Measurements from ENCODE around the gene SLC44A3.

Gene SLC44A3, protein sequence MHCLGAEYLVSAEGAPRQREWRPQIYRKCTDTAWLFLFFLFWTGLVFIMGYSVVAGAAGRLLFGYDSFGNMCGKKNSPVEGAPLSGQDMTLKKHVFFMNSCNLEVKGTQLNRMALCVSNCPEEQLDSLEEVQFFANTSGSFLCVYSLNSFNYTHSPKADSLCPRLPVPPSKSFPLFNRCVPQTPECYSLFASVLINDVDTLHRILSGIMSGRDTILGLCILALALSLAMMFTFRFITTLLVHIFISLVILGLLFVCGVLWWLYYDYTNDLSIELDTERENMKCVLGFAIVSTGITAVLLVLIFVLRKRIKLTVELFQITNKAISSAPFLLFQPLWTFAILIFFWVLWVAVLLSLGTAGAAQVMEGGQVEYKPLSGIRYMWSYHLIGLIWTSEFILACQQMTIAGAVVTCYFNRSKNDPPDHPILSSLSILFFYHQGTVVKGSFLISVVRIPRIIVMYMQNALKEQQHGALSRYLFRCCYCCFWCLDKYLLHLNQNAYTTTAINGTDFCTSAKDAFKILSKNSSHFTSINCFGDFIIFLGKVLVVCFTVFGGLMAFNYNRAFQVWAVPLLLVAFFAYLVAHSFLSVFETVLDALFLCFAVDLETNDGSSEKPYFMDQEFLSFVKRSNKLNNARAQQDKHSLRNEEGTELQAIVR
- 0 to 0.49 (median 0.18) reads per million in 4 experiments for total RNA-seq

DNA sequence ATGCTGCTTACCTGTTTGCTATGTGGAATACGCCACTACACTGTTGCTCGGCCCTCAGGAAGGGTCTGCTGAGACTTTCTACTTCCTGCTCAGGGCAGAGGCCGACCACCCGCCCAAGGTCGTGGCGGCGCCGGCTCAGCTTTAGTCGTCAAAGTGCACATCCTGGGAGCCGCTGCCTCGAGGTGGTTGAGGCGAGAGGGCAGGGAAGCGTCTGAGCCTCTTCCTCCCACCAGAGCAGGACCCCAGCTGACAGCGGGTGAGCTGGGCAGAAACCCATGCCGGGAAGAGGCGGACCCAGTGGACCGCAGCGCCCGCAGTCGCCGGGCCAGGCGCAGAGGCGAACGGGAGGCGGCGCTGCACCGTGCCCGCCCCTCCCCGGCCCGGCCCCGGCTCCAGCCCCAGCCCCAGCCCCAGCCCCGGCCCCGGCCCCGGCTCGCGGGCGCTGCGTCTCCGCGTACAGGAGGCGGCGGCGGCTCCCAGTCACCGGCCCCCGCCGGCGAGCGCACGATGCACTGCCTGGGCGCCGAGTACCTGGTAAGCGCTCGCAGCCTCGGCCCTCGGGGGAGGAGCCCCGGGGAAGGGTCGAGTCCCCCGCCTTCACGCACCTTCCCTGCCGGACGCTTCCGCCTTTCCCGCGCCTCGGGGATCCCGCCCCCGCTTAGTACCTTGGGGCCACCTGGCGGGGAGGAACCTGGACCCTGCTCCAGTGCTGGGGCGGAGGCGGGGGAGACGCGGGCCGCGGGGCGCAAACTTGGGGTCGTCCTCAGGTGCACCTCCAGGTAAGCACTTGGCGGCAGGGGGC lies at the start of gene SLC44A3:
TSS of gene SLC44A3 (plus strand) at position 413 of the 802 bp plus-strand sequence. CDS start at position 508, 95 bp downstream.
- DNase-seq: no peak

DNA sequence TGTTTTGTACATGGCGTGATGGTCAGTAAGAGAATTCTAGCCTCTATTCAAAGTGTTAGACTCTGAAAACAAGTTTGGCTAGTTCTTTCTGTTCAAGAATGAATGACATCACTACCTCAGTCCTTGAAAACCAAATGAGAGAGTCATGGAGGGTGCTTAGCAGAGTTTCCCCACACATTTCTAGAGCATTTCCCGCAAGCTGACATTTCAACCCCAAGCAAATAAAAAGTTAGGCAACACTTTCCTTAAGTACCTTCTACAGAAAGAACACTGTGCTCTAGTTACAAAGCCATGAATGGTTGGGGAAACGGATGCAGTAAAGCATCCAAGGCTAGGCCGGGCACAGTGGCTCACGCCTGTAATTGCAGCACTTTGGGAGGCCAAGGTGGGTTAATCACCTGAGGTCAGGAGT lies 47.9 kb upstream of the SLC44A3 start:
- DNase-seq: no peak

DNA sequence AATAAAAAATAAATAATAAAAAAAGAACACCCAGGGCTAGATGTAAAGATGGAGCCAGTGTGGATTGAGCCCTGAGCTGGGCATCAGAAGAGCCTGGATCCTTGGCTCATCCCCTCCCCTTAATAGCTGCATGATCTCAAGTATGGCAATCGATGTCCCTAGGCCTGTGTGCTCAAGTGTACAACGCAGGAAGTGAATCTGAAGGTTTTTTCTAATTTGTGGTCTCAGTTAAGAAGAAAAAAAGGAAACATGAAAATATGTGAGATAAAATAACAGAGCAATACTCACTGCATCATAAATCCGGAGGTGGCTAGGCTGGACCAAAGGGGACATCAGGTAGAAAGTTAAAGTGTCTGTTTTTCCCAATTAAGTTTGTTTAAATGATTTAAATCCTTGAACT lies 47.3 kb upstream of the SLC44A3 start:
- no peak for DNase-seq

DNA sequence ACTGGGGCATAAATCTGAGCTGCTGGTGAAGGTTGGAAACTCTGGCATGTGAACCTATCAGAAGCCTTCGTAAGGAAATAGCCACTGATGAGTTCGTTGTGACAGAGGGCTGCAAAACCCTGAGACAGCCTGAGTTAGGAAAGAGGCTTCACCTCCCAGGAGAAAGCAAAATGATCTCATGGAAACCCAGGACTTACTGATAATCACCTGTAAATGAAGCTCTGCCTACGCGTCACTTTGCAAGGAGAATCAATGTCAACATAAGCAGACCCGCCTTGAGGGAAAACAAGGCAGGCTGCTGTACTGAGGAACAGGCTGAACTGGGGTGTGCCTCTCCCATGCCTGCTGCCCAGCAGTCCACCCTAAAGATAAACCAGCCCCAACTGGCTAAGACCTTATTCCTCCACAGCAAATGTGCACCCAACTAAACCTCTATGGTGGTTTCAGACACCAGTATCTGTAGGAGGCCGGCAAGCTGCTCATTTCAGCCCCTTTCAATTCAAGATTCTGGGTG lies 46.8 kb upstream of the SLC44A3 start:
- DNase-seq: no peak

DNA sequence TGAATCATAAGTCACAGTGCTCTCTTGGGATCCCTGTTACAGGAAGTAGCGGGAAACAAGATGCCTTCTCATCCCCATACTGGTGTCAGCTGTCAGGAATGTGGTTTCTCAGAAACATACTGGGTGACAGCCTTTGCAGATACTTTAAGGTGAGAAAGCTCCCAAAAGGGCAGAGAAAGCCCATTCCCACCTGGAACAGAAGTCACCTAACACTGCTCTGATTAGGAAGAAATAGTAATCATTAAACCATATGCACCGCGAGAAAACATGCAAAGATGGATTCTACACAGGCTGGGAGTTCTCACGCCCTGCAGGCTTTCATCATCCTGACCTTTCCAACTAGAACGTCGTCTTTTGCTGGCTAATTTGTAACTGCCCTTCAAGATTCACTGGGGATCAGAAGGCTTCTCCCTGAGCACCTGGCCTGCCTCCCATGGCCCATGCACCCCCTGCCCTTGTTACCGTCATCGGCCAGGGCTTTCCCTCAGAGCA lies 46.2 kb upstream of the SLC44A3 start:
- no peak for DNase-seq

DNA sequence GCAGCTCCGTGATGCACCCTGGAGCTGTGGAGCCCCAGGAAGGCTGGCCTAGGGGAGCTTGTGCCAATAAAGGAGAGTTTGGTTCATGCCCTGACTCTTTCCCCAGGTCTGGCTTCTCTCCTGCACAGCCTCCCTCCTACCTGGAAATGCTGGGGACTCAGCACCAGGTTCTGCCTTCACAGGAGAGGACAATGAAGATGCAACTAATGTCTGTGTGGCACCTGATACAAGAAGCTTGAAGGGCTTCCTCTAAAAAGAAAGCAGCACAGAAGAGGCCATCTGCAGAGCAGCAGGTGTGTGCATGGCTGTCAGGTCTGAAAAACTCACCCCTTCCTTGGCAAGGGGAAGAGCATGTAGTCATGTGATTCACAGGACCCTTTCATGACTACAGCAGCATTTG lies 43.7 kb upstream of the SLC44A3 start:
- no peak for DNase-seq

DNA sequence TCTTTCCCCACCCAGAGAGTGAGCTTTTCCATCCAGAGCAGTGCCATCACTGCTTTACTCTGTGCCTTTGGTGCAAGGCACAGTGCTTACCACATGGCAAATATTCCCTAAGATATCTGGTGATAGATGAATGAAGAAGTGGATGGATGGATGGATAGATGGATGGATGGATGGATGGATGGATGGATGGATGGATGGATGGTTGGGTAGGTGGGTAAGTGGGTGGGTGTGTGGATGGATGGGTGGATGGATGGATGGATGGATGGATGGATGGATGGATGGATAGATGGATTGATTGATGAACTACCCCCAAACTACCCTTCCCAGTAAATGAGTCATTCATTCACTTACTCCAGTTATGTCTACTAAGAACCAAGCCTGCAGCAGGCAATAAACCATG lies 42.9 kb upstream of the SLC44A3 start:
- no peak for DNase-seq

DNA sequence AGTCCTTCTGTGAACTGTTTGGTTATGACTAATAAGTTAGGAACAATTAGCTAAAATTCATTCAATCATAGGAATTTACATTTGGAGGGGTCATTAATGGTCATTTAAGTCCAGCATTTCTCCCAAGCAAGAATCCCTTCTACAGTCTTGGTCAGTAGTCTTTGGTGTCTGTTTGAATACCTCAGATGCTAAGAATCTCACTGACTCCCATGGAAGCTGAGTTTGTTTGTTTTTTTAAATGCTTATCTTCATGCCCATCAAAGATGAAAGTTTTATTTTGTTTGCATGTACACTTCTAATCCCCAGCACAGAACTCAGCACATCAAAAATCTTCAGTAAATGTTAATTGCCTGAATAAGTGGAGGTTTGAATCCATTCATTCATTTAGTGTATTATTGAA lies 41.3 kb upstream of the SLC44A3 start:
- no peak for DNase-seq

DNA sequence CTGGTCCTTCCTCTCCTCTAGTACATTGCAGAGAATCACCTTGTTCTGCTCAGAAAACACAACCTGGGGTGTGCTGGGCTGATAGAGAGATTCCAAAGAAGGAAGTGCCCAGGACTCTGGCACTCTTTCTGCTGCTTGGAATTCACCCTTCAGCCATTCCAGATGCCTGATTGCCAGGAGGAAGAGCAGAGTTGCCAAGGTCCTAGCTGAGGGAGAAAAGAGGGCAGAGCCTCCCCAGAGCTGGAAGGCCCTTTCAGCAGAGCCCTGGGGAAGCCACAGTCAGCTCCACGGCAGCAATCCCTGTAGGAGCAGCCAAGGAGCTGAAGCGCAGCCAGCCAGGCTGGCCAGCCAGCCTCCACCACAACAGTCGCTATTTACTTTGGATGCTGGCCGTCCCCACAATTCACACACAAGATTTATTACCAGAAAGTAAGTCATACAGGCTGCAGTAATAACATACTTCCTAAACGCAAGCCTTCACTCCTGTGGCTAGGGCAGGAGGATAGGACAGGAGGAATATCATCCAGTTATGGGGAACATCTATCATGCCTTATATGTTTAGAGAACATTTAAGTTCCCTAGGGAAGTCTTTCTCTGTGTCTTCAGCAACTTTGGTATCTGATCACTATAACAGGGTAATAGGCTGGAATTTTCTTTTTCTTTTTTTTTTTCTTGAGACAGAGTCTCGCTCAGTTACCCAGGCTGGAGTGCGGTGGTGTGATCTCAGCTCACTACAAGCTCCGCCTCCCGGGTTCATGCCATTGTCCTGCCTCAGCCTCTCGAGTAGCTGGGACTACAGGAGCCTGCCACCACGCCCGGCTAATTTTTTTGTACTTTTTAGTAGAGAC lies 36.6 kb upstream of the SLC44A3 start:
- no peak for DNase-seq

DNA sequence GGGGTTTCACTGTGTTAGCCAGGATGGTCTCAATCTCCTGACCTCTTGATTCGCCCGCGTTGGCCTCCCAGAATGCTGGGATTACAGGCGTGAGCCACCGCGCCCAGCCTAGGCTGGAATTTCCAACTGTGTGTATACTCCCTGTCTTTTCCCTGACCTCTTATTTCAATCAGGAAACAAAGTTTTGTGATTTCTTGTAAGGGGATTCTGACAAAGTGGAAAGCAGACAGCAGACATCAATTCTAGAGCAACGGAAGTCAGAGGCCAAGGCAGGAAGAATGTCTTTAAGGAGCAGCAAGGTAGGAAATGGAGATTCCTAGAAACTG lies 36.0 kb upstream of the SLC44A3 start:
- DNase-seq: no peak

DNA sequence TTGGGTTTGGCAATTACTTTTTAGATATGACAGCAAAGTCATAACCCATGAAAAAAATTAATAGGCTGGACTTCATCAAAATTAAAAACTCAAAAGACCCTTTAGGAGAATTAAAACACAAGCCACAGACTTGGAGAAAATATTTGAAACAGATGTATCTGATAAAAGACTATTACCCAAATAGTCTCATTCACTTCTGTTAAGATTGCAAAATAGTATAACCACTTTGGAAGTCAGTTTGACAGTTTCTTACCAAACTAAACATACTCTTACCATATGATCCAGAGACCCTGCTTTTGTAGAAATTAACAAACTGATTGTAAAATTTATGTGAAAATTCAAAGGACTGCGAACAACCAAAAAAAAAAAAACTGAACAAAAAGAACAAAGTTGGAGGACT lies 32.5 kb upstream of the SLC44A3 start:
- no peak for DNase-seq

DNA sequence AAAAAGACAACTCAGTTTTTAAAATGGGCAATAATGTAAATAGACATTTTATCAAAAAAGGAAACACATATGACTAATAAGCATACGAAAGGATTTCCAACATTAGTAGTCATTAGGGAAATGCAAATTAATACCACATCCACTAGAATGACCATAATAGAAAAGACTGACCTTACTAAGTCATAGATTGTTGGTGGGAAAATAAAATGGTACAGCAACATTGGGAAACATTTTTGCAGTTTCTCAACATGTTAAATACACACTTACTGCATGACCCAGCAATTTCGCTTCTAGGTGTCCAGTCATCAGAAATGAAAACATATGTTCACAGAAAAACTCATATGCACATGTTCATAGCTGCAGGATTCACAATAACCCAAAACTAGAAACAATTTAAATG lies 29.9 kb upstream of the SLC44A3 start:
- DNase-seq: no peak

DNA sequence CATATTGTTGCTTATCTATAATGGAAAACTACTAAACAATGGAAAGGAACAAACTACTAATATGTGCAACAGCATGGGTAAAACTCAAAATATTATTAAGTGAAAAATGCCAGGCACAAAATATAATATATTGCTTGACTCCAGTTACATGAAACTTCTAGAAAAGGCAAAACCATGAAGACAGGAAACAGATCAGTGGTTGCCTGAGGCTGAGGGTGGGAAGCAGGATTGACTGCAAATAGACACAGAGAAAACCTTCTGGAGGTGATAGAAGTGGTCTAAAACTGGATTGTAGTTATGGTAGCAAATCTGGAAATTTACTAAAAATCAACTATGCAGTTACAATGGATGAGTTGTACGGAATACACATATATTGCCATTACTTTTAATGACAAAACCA lies 29.5 kb upstream of the SLC44A3 start:
- no peak for DNase-seq

DNA sequence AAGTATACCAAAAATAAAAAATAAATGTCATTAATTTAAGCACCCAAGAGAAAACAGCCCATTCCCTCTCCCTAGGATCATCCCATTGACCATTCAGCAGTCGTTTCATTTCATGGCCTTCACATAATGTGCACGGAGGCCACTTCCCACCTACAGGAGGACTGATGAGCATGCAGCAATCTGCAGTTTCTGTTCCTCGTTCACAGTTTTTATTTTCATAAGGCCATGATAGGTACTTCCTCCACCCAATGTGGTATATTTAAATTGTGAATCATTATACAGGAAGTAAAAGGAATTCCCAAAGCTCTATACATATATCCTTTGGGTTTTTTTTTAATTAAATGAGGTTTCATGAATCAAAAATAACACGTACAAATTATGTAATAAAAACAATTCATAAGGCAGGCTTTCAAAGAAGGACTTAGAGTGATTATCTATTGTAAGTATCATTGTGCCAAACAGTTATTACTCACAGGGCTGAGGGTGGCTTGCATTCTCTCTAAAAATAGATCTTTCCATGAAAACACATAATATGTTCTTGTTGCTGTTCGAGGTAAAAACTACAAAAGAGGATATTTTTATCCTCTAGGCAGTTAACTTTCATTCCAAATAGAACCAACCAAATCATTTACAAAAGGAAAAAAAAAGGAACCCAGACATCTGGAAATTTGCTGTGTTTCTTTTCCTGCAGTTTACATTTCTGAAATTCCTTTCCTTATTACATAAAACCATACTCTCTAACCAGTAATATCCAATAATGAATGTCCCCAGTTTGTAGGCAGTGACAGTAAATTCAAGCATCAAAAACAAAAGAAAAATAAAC lies 27.5 kb upstream of the SLC44A3 start:
- no peak for DNase-seq

DNA sequence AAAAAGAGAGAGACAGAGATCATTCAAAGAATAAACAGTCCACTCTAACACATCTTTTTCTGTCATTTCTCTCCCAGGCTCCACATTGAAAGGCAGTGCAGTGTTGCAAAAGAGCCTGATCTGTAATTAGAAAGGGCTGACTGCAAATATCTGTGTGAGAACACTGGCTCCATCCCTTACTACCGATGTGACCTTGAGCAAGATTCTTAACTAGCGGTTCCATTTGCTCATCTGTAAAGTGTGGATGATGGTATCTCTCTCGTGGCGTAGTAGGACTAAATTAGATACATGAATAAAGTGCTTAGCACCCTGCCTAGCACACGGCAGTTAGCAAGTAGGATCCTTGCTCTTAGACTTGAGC lies 26.9 kb upstream of the SLC44A3 start:
- DNase-seq: no peak

DNA sequence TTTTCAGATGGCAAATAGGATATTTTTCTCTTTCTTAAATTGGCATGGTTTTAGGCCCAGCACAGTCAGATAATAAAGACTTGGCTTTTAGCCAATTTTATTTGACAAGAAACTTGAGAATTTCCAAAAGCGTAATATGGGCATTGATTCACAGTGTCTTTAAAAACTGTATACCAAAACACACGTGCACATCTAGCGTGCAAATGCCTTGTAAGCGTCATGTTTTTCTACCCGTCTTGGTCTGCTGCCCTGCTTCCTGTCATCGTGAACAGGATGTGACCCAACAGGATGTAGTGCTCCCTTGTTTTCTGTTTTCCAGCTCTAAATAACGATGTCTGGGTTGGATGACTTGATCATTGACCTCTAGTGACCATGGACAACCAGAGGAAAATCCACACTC lies 24.7 kb upstream of the SLC44A3 start:
- DNase-seq: no peak

DNA sequence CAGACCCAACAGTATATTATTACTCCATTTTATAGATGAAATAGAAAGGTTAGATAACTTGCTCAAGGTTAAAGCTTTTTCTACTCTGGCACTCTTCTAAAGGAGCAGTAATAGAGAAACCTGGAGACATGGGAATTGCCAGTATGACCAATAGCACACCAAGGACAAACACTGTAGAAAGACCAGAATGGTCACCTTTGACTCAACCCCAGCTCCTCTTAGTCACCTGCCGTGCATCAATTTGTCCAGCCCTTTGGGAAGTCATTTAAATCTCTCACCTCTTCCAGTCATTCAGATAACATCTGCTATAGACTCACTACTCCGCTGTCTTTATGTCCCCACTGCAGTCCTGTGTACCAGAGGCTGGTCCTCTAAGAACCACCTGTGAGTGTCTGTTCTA lies 23.9 kb upstream of the SLC44A3 start:
- no peak for DNase-seq

DNA sequence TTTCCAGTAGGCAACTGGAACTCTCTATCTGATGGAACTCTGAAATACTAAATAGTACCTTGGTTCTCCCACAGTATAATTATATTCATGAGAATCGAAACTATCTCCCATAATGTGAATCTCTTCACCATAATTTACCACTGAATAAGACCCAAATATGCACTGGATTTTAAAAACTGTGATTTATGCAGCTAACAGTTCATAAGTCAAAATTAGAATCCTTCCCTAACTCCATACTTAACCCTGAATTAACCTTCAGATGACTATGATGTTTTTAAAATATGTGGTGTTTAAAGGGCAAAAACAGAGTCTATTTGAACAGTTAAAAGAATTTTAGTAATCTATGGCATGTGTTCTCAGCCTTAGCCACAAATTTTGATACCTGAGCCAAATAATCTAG lies 22.9 kb upstream of the SLC44A3 start:
- no peak for DNase-seq

DNA sequence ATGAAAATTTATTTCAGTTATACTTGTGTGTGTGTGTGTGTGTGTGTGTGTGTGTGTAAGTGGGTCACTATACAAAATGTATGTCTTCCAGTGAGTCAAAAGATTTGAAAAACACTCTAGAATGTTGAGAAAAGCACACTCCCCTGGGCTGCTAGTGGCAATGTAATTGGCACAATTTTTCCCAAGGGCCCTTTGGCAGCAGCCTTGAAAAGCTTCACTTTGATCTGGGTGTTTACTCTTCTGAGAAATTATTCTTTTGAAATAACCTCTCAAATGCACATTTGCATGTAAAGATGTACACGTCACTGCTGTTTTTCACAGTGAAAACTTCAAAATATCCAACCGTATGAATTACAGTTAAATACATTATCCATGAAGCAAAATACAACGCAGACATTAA lies 22.1 kb upstream of the SLC44A3 start:
- no peak for DNase-seq

DNA sequence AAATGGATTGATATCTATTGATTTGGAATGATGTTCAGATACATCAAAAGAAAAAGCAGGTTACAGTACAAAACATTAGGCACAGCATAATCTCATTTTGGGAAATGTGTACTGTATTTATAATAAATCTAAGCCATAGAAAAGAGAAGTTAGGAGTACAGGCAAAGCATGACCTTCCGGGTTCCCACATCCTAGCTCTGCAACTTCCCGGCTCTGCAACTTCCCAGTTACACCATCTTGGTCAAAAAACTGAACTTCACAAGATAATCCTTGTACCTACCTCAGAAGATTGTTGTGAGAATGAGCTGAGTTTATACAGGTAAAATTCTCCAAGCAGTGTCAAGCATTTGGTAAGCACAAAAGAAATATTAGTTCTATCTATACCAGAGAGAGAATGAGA lies 21.7 kb upstream of the SLC44A3 start:
- no peak for DNase-seq

DNA sequence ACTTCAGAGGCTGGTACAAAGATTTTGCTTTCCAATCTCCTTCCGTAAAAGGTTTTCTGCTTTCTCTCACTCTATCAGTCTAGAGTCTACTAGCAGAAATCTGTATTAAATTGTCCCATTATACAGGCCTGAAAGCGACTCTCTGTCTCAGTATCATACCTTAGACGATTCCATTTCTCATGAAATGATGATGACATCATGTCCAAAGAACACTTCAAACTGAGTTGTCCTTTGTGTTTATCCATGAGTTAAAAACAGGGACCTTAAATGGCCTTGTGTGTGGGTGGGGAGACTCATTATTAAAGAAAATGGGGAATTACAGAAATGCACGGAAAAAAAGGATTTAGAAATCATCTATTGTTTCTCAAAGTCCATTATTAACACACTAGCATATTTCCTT lies 21.0 kb upstream of the SLC44A3 start:
- DNase-seq: no peak

All from effector CD8-positive, alpha-beta T cell (primary cell).